ENCODE data around the gene PLA2G4B. TPM values are rescaled to one million over a fixed set of nuclear protein-coding genes. Genes with fewer than 3 reads are reported as not detected.

Gene PLA2G4B
- total RNA-seq, 4 donors from 2014 or later, result 62.0 to 90.3 (median 86.5) TPM

DNA sequence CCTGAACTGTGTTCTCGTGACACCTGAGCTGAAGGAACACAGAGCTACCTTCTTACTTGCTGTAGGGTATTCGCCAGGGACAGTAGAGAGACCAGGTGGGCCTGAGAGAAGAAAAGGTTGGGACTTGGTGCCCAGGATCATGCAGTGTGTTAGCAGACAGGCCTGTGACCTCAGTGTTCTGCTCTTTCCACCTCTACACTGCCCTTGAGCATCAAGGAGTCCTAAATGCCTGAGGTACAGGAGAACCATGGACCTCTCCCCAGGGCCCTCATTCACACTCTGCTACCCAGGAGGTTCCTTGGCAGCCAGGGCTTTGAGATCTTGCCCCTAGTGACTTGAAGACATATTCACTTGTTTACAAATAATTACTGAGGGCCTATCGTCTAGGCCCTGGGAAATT is 32.9 kb upstream of the PLA2G4B start:
- 62 to 63% methylated on average over 3 of the region's 3 CpGs for WGBS, 2 donors
- intact Hi-C loops (cut with DNase I; ENCODE audit: low total_unique reads), result loop anchor here (5.0 kb wide), 1 partner anchor 1113 kb away; no protein-coding TSS in a partner anchor
- no peak overlapping the region for H3K4me3 ChIP-seq (ENCODE audit: low read depth, poor library complexity, severe bottlenecking)
- TF ChIP-seq POLR2A (IDR thresholded peaks at IDR 0.05) (no peak), CTCF (IDR thresholded peaks at IDR 0.05) (no peak)
- DNase-seq (ENCODE audit: low spot score in 2 of 2), result no peak

DNA sequence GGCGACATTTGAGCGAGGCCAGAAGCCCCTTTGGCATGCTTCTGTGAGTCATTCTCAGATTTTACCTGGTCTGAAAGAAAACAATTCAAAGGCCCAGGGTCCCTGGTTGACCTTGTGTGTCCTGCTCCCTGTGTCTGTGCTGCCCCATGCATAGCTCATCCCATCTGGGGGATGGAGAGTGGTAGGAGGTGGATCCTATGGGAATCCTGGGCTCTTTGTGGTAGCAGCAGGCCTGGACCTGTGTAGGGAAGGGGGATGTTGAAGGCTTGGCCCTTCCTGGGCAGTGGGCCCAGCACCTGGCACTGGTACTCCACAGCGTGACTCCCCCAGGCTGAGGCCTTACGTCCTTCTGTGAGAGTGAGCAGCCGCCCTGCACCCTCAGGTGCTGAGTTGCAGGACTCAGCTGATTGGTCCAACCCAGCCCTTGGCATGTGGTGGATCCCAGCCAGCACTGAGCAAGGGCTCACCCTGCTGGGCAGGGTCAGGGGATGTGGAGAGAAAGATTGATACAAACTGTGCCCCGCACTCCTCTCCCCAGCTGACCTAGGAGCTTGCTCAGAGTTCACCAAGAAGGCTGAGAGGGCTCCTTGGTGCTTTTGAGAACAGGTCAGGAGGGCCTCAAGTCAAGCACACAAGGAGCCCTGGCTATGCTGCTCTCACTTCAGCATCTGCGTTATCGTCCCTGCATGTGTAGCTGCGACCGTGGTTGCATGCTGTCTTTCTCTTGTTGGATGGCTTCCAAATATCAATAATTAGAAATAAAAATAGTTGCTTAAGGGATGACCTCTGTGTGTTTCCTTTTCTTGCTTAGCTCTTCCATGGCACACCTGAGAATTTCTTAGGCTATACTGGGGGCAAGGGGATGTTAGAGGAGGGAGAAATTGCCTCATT is 32.1 kb upstream of the PLA2G4B start:
- intact Hi-C loops (cut with DNase I; ENCODE audit: low total_unique reads), result loop anchor here (5.0 kb wide), 1 partner anchor 1114 kb away; no protein-coding TSS in a partner anchor
- DNase-seq (ENCODE audit: low spot score in 2 of 2), result no peak
- TF ChIP-seq POLR2A (IDR thresholded peaks at IDR 0.05) (no peak), CTCF (IDR thresholded peaks at IDR 0.05) (no peak)
- H3K4me3 ChIP-seq (ENCODE audit: low read depth, poor library complexity, severe bottlenecking), result no peak overlapping the region
- WGBS, 2 donors, result 49 to 53% methylated on average over 8 to 10 of the region's 10 CpGs

- DNase-seq (ENCODE audit: low spot score in 2 of 2), result no peak
- no peak for TF ChIP-seq POLR2A (IDR thresholded peaks at IDR 0.05)
- 71 to 78% methylated on average over 2 of the region's 2 CpGs for WGBS, 2 donors
- H3K4me3 ChIP-seq (ENCODE audit: low read depth, poor library complexity, severe bottlenecking), result no peak overlapping the region
- intact Hi-C loops (cut with DNase I; ENCODE audit: low total_unique reads), result loop anchor here (5.0 kb wide), 1 partner anchor 1117 kb away; no protein-coding TSS in a partner anchor
Observed at GRCh38 chr15:41809121-41809520, 29.5 kb upstream of the PLA2G4B start.

GRCh38 chr15:41809526-41810220 is 29.0 kb upstream of the PLA2G4B start:
- WGBS, 2 donors, result 52 to 56% methylated on average over 12 of the region's 12 CpGs
- intact Hi-C loops (cut with DNase I; ENCODE audit: low total_unique reads), result loop anchor here (5.0 kb wide), 2 partner anchors 37 to 1117 kb away; partner anchors contain the start of gene MAPKBP1
- no peak overlapping the region for H3K4me3 ChIP-seq (ENCODE audit: low read depth, poor library complexity, severe bottlenecking)
- TF ChIP-seq CTCF (IDR thresholded peaks at IDR 0.05) (no peak), POLR2A (IDR thresholded peaks at IDR 0.05) (no peak)
- DNase-seq (ENCODE audit: low spot score in 2 of 2), result no peak

DNA sequence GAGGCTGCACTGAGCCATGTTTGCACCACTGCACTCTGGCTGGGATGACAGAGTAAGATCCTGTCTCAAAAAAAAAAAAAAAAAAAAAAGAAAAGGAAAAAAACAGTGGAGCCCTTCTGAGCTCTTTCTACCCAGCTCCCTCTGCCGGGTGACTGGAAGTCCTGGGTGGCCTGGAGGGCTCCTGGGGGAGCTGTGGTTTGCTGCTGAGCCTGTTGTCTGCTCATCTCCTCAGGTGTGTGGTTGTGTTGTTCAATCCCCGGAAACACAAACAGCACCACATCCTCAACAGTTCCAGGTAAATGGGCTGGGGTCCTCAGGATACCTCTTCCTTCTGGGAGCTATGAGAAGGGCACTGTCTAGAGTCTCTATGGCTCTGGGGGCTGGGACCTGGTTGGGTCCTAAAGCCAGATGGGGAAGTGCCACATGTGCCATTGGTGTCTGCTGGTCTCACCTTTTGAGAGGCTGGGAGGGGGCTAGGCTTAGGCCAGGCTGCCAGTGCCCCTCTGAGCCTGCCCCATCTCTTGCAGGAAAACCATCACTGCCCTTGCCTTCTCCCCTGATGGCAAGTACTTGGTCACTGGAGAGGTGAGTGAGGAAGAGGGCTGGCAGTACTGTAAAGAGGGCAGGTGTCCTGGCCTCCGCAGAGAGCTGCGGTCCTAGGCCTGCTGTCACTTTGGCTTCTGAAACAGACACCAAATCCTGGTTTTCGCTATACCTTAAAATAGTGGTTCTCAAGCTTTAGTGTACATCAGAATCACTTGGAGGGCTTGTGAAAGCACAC is 27.8 kb upstream of the PLA2G4B start:
- 86 to 90% methylated on average over 5 of the region's 5 CpGs for WGBS, 2 donors
- intact Hi-C loops (cut with DNase I; ENCODE audit: low total_unique reads), result loop anchor here (5.0 kb wide), 1 partner anchor 39 kb away; the partner anchor contains the start of gene MAPKBP1
- no peak overlapping the region for H3K4me3 ChIP-seq (ENCODE audit: low read depth, poor library complexity, severe bottlenecking)
- no peak for DNase-seq (ENCODE audit: low spot score in 2 of 2)
- TF ChIP-seq CTCF (IDR thresholded peaks at IDR 0.05) (no peak), POLR2A (IDR thresholded peaks at IDR 0.05) (no peak)
